Heart left ventricle (tissue), 16 donors: ENCODE data around the gene CCDC8. TPM values are rescaled to one million over a fixed set of nuclear protein-coding genes. Genes with fewer than 3 reads are reported as not detected.
A peak's percentile ranks its signal among the peaks of the same experiment; 100 is the strongest.

Experiments used
- ATAC-seq, 4 donors: fragments of 200-7000 bp; cut with Tn5 transposase; one replicate each; pipeline ENCODE4 v1.9.1; 2020 to 2022; ENCODE audit warnings: moderate library complexity in 4 of 4, mild to moderate bottlenecking in 3 of 4, moderate number of reproducible peaks in 1 of 4
- DNase-seq, 5 donors: peaks; one replicate each; pipeline ENCODE4 v3.0.0-alpha.2; 2020
- H3K27ac ChIP-seq, 12 donors: fragments of 200-600 bp; sonication (generic) in 4 of 12; one replicate each; pipeline versions ENCODE4 v1.5.0 to v1.8.0; 2016 to 2022; ENCODE audit warnings: mild to moderate bottlenecking in 2 of 12
- H3K27me3 ChIP-seq, 9 donors: fragments of 200-600 bp; sonication (generic) in 2 of 9; one replicate each; pipeline versions ENCODE4 v1.5.1 to v1.8.0; 2016 to 2022; ENCODE audit warnings: mild to moderate bottlenecking in 3 of 9
- H3K36me3 ChIP-seq, 9 donors: fragments of 200-600 bp; sonication (generic) in 2 of 9; one replicate each; pipeline versions ENCODE4 v1.5.0 to v1.8.0; 2018 to 2022; ENCODE audit warnings: mild to moderate bottlenecking in 2 of 9
- H3K4me1 ChIP-seq, 12 donors: fragments of 200-600 bp; sonication (generic) in 4 of 12; one replicate each; pipeline versions ENCODE4 v1.5.0 to v1.8.0; 2016 to 2022; ENCODE audit warnings: mild to moderate bottlenecking in 3 of 12
- H3K4me3 ChIP-seq, 12 donors: fragments of 200-600 bp; sonication (generic) in 4 of 12; one replicate each; pipeline versions ENCODE4 v1.5.0 to v1.8.0; 2017 to 2022; ENCODE audit warnings: mild to moderate bottlenecking in 9 of 12, moderate library complexity in 4 of 12
- H3K9me3 ChIP-seq, 12 donors: fragments of 200-600 bp; sonication (generic) in 4 of 12; one replicate each; pipeline versions ENCODE4 v1.5.0 to v1.8.0; 2016 to 2022; ENCODE audit warnings: mild to moderate bottlenecking in 1 of 12
- POLR2A ChIP-seq, 2 donors: fragments of 450-650 bp; IDR thresholded peaks; one replicate each; pipeline ENCODE4 v1.6.1; 2017; ENCODE audit warnings: antibody characterized with exemption in 2 of 2, mild to moderate bottlenecking in 2 of 2, moderate library complexity in 2 of 2
- WGBS, 4 donors: extraction: QIAGEN DNeasy Blood & Tissue Kit in 2 of 4; methylation state at CpG; one replicate each; pipeline versions ENCODE4 v1.1.5 to v1.1.7; 2013 to 2018; 5-methylcytosine and 5-hydroxymethylcytosine counted together
- intact Hi-C, 10 donors: fragments of 100-400 bp; cut with DNase I; formaldehyde crosslinking; loops; one replicate each; pipeline versions ENCODE4 v1.11.1 to v1.14.2; 2022
- polyA plus RNA-seq, 2 donors: library from polyadenylated mRNA; stranded (reverse); fragments of 200-250 nt; gene quantifications; one replicate each; pipeline ENCODE4 v1.2.3, GENCODE V29; 2013
- total RNA-seq, 9 donors: library from RNA; depleted of rRNA in 2 of 9; stranded (reverse); fragments of >200 nt in 2 of 9; fragmentation: NEBNext Ultra II Directional in 3 of 9; extraction: Animal tissue kit (Norgen Biotek cat#: 25700) in 3 of 9; gene quantifications; one replicate each; pipeline versions ENCODE4 v1.1.0 to v1.2.4, GENCODE V29; 2016 to 2023
- TF ChIP-seq, protein P1 (sequence below), 12 donors: fragments of 200-600 bp; sonication (generic) in 4 of 12; IDR thresholded peaks; one replicate each; pipeline versions ENCODE4 v1.5.0 to v1.8.0; 2018 to 2022; ENCODE audit warnings: antibody characterized with exemption in 12 of 12, mild to moderate bottlenecking in 5 of 12
- donor health status: ischemic (EF 13 %, LVEDD 7.1; RV severe dilation, severe dysfunction).
- donor health status: healthy with polysubstance abuse.
- donor health status: DM: no; HTN: yes; CAD: no.
- donor health status: DM: no; HTN: no; CAD: no.
- donor health status: ischemic (EF 25% LVEDD 6.9; RV normal size, moderate dysfunction).
- donor health status: ischemic (EF 25% LVEDD 5.7; RV mildly dilated, moderate dysfunction).
- donor health status: healthy.
- donor health status: DM: yes; HTN: yes; CAD: no.
- donor health status: ischemic (EF 35%, LVEDD 5.7; RV mildly dilated, moderate dysfunction).
- donor health status: nonischemic (EF 11% LVEDD 7.7; RV severe dilation, severe dysfunction).
- donor health status: DM: yes; HTN: yes; CAD: no.
- donor health status: PGD.
- donor health status: ischemic (EF 29% LVEDD 5.4; RV normal size, mild dysfunction).
- donor health status: nonischemic (EF 23%, LVEDD 6.1; RV moderate dilation, normal function).

The CCDC8 gene
- total and polyA plus RNA-seq, 11 donors = 13.6 to 30.6 (median 23.9) TPM

DNA sequence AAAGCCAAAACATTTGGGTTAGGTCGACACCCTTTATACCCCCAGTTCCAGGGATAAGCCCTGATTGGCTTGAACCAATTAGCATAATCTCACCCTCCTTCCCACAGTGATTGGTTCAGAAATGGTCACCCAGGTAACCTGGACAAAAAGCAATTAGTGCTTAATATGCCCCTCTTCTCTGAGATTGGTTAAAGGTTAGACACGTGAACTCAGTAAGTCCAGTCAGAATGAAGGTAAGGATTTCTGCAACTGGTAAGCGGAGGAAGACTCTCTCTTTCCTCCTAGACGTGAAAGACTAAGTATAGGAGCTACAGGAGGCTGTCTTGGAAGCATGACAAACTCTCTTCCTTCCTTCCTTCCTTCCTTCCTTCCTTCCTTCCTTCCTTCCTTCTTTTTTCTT lies 16.6 kb upstream of the CCDC8 start:
- TF ChIP-seq, protein P1, sequence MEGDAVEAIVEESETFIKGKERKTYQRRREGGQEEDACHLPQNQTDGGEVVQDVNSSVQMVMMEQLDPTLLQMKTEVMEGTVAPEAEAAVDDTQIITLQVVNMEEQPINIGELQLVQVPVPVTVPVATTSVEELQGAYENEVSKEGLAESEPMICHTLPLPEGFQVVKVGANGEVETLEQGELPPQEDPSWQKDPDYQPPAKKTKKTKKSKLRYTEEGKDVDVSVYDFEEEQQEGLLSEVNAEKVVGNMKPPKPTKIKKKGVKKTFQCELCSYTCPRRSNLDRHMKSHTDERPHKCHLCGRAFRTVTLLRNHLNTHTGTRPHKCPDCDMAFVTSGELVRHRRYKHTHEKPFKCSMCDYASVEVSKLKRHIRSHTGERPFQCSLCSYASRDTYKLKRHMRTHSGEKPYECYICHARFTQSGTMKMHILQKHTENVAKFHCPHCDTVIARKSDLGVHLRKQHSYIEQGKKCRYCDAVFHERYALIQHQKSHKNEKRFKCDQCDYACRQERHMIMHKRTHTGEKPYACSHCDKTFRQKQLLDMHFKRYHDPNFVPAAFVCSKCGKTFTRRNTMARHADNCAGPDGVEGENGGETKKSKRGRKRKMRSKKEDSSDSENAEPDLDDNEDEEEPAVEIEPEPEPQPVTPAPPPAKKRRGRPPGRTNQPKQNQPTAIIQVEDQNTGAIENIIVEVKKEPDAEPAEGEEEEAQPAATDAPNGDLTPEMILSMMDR (IDR thresholded peaks at IDR 0.05) = no peak
- no peak for TF ChIP-seq POLR2A (IDR thresholded peaks at IDR 0.05)
- Histone ChIP-seq H3K9me3 (no peaks in the 10 kb centered on the region), H3K36me3 (no peaks in the 10 kb centered on the region), H3K4me3 (no peak overlapping the region), H3K27ac (no peak overlapping the region), H3K4me1 (peaks cover 0 to 20% (median 9%) of the 10 kb centered on the region in 12 donors), H3K27me3 (peaks cover 0 to 37% (median 0%) of the 10 kb centered on the region in 9 donors)
- intact Hi-C loops = no loop called here
- DNase-seq (no peak), ATAC-seq (no peak)
- WGBS, 4 donors = 67 to 80% (median 76%) methylated on average over 4 of the region's 4 CpGs

DNA sequence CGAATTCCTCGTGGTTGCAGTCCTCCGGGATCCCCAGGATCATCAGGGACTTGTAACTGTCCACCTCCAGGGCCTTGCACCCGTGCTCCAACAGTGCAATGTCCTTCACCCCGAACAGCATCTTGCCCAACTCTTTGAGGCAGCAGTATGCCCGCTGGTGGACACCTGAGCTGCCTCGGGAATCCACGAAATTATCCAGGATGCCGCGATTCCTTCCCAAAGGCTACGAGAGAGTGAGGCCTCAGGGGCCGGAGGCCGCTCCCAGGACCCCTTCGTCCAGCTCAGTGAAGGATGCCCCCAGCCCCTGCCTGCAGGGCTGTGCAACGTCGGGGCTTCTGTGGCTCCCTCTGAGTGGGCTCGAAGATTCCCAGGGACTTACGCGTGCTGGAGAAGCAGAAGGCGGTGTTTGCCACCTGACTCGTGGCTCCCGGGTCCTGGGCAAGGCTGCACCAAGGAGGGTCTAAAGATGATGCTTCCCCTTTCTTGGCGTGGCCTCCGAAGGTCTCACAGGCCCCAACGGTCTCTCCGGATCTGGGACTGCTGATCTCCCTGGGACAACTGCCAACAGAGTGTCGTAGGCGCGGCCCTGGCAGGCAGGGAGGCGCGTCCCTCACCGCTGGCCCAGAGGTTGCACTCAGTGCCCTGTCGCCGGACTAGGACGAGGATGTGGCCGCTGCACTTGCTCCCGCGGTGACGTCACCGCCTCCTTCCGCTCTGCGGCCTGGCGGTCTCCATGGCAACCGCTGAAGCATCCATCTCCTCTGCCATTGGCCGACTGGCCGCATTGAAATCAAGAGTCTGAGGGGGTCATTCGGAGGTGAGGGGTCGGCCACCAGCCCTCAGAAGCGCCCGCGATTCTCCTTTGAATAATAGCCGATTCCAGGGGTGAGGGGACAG lies 15.1 kb upstream of the CCDC8 start, which contains the start of gene PNMA8C:
PNMA8C (minus strand) TSS at position 698 of the 897 bp plus-strand sequence; CDS start at position 121, 577 bp downstream.
- H3K4me3 ChIP-seq = peak within 1 kb of the TSS in 9 of 12 donors; percentile 6 to 35 (median 24)
- peaks cover 0 to 44% (median 0%) of the 10 kb centered on the region in 9 donors for H3K27me3 ChIP-seq
- peak; percentile 68 to 88 (median 83) for DNase-seq
- peaks cover 0 to 21% (median 9%) of the 10 kb centered on the region in 12 donors for H3K4me1 ChIP-seq
- ATAC-seq = peak; percentile 45 to 81 (median 76)
- WGBS, 4 donors = 28 to 38% (median 31%) methylated on average over 32 to 52 of the region's 52 CpGs
- TF ChIP-seq, protein P1 (IDR thresholded peaks at IDR 0.05) = no peak
- TF ChIP-seq POLR2A (IDR thresholded peaks at IDR 0.05) = no peak
- no peaks in the 10 kb centered on the region for H3K36me3 ChIP-seq
- intact Hi-C loops = no loop called here
- no peaks in the 10 kb centered on the region for H3K9me3 ChIP-seq
- H3K27ac ChIP-seq = no peak within 1 kb of the TSS

DNA sequence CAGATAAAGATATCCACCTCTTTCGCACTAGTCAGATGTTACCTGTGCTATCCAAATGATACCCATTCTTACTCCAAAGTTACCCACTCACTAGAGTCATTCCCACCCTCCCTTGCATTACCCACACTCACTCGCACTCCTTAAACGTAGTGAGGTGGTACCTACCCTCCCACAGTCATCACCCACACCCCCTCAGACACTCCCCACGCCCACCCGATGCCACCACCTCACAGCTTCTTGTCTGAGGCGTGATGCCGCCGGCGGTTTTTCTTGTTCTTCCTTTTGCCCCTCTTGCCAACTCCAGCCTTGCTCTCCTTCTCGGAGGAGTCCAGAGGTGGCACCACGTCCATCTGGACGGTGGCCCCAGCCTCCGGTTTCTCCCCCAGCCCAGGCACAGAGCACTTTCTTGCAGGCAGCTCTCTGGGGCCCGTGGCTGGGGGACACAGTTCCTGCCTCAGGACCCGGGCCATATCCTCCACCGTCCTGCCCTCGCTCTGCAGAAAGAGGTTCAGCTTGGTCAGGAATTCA lies 14.2 kb upstream of the CCDC8 start:
- ATAC-seq = no peak
- no peaks in the 10 kb centered on the region for H3K9me3 ChIP-seq
- intact Hi-C loops = loop anchor here in 1 of 10 donors (2.0 kb wide), 1 partner anchor 43 kb away; the partner anchor contains the start of gene PNMA8A
- whole genome bisulfite sequencing, 4 donors = 86 to 88% (median 86%) methylated on average over 17 of the region's 17 CpGs
- DNase-seq = no peak
- H3K4me3 ChIP-seq = no peak overlapping the region
- no peak overlapping the region for H3K27ac ChIP-seq
- no peaks in the 10 kb centered on the region for H3K36me3 ChIP-seq
- peaks cover 0 to 44% (median 0%) of the 10 kb centered on the region in 9 donors for H3K27me3 ChIP-seq
- H3K4me1 ChIP-seq = peaks cover 0 to 21% (median 9%) of the 10 kb centered on the region in 12 donors
- TF ChIP-seq POLR2A (IDR thresholded peaks at IDR 0.05) = no peak
- TF ChIP-seq, protein P1 (IDR thresholded peaks at IDR 0.05) = no peak
